Measurements from ENCODE around the gene MRAS.

MRAS gene

DNA sequence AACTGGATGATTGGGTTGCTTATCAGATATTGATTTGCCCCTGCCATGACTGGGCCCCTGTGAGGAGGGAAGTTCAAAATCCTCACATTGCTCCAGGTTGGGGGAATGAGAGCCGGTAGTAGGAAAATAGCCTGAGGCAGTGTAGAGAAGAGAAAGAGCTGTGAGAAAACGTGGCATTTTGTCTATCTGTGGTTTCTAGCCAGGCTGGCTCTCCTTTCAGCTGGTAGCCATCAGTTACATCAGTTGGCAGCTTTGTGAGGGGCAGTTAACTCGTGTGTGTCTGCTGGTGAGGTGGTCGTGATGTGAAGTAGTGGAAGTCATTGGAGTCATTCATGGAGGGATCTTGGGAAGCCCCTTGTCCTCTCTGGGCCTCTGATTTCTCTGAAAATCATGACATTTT lies 91.3 kb downstream of the MRAS start:
- no peak for DNase-seq
- H3K4me3 Mint-ChIP-seq = no peak overlapping the region

DNA sequence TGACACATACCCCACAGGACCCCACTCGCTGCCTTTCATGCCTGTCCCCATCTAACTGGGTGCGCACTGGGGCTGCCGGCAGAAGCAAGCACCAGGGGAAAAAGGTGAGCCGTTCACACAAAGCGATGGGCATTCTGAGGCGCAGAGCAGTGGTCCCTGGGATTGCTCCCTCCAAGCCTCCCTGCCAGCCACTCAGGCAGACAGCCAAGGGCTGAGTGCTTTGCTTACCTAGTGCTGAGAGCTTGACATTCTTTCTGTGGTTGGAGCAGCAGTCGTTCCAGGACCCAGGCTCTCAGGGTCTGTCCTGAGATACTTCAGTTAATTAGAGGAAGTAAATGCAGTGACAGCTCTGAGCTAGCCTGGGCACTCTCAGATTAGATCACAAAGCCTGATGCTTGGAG lies 91.7 kb downstream of the MRAS start:
- ATAC-seq (replicated peaks) (no peak), DNase-seq (no peak)
- peaks cover 18 to 43% of the 10 kb centered on the region in 2 donors for H3K27me3 Mint-ChIP-seq
- no peak overlapping the region for H3K4me3 Mint-ChIP-seq
- no peaks in the 10 kb centered on the region for H3K9me3 Mint-ChIP-seq
- no peaks in the 10 kb centered on the region for H3K36me3 Mint-ChIP-seq
- H3K27ac Mint-ChIP-seq = no peak overlapping the region
- peaks cover 0 to 4% of the 10 kb centered on the region in 2 donors for H3K4me1 Mint-ChIP-seq

More for the DNA sequence above, 91.3 kb downstream of the MRAS start:
- H3K4me1 Mint-ChIP-seq = peaks cover 0 to 4% of the 10 kb centered on the region in 2 donors
- H3K27me3 Mint-ChIP-seq = peaks cover 18 to 44% of the 10 kb centered on the region in 2 donors
- no peak for ATAC-seq (replicated peaks)
- no peaks in the 10 kb centered on the region for H3K9me3 Mint-ChIP-seq
- H3K27ac Mint-ChIP-seq = no peak overlapping the region
- no peaks in the 10 kb centered on the region for H3K36me3 Mint-ChIP-seq

DNA sequence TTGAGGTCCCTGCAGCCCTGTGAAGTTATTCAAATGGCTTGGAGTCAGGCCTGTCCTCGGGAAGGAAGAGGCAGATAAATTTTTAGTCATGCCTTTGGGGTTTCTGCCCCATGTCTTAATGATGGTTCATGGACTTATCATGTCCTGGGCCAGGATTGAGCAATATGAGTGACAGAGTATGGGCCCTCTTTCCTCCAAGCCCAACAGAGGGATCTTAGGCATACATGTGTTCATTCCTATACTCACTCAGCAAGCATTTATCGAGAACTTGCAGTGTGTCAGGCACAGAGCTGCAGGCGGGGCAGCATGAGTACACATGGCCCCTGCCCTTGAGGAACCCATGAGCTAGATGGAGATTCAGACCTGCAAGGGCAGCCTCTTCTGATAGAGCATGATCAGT lies 92.2 kb downstream of the MRAS start:
- H3K27me3 Mint-ChIP-seq = peaks cover 18 to 42% of the 10 kb centered on the region in 2 donors
- H3K4me3 Mint-ChIP-seq = no peak overlapping the region
- H3K9me3 Mint-ChIP-seq = no peaks in the 10 kb centered on the region
- ATAC-seq (replicated peaks) (no peak), DNase-seq (no peak)
- H3K27ac Mint-ChIP-seq = no peak overlapping the region
- no peaks in the 10 kb centered on the region for H3K36me3 Mint-ChIP-seq
- peaks cover 0 to 4% of the 10 kb centered on the region in 2 donors for H3K4me1 Mint-ChIP-seq

DNA sequence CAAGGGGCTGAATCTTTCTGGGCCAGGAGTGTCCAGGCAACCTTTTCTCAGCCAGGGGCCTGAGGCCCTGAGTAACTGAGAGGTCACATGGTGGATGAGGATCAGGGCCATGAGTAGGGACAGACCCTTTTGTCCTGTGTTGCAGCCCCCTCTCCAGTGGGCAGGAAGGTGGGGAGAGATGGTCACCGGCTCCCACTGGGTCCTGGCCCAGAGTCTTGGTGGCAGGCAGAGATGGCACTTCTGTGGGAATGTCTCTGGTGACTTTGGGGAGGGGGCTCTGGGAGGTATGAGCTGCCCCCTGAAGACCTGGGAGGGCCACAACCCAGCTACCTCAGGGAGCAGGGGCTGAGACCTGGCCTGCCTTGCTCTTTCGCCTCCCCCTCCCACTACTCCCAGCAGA lies 92.9 kb downstream of the MRAS start:
- Mint-ChIP-seq H3K4me1 (no peaks in the 10 kb centered on the region), H3K27ac (no peak overlapping the region), H3K4me3 (no peak overlapping the region), H3K27me3 (peaks cover 14 to 35% of the 10 kb centered on the region in 2 donors), H3K36me3 (no peaks in the 10 kb centered on the region), H3K9me3 (no peaks in the 10 kb centered on the region)
- no peak for ATAC-seq (replicated peaks)
- no peak for DNase-seq

DNA sequence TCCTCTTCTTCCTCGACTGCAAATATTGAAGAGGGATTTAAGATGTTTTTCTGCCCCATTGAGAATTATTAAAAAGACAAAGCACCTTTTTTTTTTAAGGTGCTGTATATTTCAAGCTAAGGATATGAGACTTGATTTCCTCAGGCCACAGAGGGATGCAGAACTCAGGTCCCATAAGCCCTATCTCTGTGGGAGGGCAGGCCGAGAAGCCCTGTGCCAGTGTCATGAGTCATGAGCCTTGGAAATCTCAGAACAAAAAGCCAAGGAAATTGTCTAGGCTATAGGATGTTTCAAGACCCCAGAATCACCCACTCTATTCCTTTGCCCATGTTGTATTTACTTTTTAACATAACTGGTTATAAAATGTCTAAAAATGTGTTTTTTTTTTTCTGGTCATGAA lies 93.4 kb downstream of the MRAS start:
- no peak overlapping the region for H3K27ac Mint-ChIP-seq
- no peak overlapping the region for H3K4me3 Mint-ChIP-seq
- H3K36me3 Mint-ChIP-seq = no peaks in the 10 kb centered on the region
- no peaks in the 10 kb centered on the region for H3K4me1 Mint-ChIP-seq
- H3K9me3 Mint-ChIP-seq = no peaks in the 10 kb centered on the region
- DNase-seq (no peak), ATAC-seq (replicated peaks) (no peak)
- peaks cover 10 to 30% of the 10 kb centered on the region in 2 donors for H3K27me3 Mint-ChIP-seq

DNA sequence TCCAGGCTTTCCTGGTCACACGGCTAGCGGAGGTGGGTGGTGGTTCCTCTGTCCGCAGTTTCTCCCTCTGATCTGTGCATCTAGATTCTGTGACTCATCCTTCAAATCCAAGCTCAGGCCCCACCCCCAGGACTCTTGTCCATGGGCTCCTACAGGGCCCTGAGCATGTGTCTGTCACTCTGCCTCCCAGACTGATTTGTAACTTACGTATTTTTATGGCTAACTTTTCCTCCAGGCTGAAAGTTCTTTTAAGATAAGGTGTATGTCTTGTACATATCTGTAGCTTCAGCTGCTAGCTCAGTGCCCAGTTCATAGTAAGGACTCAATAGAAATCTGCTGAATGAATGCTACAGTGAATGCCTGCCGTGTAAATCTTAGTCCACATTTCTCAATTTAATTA lies 94.1 kb downstream of the MRAS start:
- ATAC-seq (replicated peaks) = no peak
- Mint-ChIP-seq H3K27ac (no peak overlapping the region), H3K4me1 (no peaks in the 10 kb centered on the region), H3K9me3 (no peaks in the 10 kb centered on the region), H3K4me3 (no peak overlapping the region), H3K27me3 (peaks cover 4 to 23% of the 10 kb centered on the region in 2 donors), H3K36me3 (no peaks in the 10 kb centered on the region)
- DNase-seq = no peak

DNA sequence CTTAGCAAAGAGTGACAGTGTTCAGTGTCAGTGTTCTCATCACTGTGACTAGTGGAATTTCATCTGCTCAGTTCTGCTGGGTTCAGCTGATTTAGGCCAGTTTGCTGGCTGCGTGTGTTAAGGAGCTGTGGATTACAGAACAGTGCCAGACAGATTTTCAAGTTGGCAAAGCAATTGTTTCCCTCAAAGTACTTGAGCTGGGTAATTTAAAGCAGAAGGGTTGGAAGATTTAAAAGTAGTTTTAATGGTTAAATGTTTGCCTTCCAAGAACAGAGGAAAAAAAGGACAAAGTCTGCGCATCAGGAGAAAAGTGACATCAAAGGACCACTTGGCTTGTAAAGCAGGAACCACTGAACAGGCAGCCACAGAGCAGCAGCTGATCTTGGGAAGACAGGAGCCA lies 94.7 kb downstream of the MRAS start:
- H3K9me3 Mint-ChIP-seq = no peaks in the 10 kb centered on the region
- no peaks in the 10 kb centered on the region for H3K36me3 Mint-ChIP-seq
- ATAC-seq (replicated peaks) (no peak), DNase-seq (no peak)
- H3K27me3 Mint-ChIP-seq = peaks cover 0 to 19% of the 10 kb centered on the region in 2 donors
- H3K27ac Mint-ChIP-seq = no peak overlapping the region
- H3K4me1 Mint-ChIP-seq = no peaks in the 10 kb centered on the region
- H3K4me3 Mint-ChIP-seq = no peak overlapping the region

DNA sequence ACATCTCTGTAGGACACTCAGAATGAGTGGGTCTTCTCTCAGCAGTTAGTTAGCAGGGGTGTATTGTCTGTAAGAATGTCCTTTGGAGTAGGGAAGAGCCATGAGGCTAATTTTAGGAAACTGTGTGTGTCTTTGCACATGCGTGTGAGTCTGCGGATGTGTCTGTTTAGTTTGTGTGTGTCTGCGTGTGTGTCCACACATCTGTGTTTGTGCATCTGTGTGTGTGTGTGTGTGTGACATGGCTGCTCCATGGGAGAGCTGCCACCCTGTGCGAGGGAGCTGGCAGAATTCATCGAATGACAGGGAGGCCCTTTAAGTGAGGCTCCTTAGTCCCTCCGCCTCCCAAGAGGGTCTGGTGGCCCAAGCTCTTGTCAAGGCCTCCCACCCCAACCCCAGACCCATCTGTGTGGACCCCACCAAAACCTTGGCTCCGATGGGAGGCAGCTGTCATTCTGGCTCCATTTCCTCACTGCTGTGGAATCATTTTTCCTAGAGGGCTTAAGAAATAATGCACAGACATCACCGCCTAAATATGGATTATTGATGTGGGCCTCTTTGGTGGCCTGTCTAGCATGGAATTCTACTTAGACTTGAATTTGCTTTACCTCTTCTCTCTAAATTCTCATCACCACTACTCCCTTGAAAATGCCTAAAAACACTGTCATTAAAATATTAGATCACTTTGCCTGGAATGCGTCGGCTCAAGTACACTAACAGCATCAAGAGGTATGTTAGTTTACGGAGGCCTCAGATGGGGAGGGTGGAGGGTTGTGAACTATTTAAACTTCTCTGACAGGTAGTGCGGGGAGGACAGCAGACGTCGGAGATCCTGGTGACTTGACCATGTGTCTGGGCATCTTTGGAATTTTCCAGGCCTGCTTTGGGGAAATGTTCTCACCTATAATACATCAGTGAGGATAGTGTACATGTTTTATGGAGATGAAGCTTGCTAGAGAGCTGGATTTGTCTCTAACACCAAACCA lies 95.4 kb downstream of the MRAS start:
- DNase-seq (no peak), ATAC-seq (replicated peaks) (no peak)
- H3K9me3 Mint-ChIP-seq = no peaks in the 10 kb centered on the region
- H3K27me3 Mint-ChIP-seq = peaks cover 0 to 12% of the 10 kb centered on the region in 2 donors
- H3K4me3 Mint-ChIP-seq = no peak overlapping the region
- no peaks in the 10 kb centered on the region for H3K36me3 Mint-ChIP-seq
- no peak overlapping the region for H3K27ac Mint-ChIP-seq
- H3K4me1 Mint-ChIP-seq = no peaks in the 10 kb centered on the region

DNA sequence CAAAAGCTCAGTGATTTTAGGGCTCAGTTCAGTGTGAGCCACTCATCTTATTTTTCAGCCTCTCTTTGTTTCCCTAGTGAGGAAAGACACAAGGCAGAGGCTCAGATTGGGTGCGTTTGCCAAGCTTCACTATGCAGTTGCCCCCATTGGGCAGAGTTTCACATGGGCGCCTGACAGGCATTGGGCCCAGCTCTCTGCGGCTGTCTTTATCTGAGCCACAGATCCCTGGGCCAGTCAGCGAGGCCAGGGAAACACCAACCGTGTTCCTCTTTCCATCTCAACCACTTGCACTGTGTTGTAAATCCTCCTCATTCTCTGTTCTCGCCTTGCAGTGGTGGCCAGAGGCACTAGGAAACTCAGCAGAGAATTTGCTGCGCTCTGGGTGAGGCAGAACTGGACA lies 96.9 kb downstream of the MRAS start:
- Mint-ChIP-seq H3K4me1 (no peaks in the 10 kb centered on the region), H3K9me3 (no peaks in the 10 kb centered on the region), H3K36me3 (no peaks in the 10 kb centered on the region), H3K4me3 (no peak overlapping the region), H3K27ac (no peak overlapping the region), H3K27me3 (peaks cover 0 to 5% of the 10 kb centered on the region in 2 donors)
- ATAC-seq (replicated peaks) = no peak
- DNase-seq = no peak

DNA sequence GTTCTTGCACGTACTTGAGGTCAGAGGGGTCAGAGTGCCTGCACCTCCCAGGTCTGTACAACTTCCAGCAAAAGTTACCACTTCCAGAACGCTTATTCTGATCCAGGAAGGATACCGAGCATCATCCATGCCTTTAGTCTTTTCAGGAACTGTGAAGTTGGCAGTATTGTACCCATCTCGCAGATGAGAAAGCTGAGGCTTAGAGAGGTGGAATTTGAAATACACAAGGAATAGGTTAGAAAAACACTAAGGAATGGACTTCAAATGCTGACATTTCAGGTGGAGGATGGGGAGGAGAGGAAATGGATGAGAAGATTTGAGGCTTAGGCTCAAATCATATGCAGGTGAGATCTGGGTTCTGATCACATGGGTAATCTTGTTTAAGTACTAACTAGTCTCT lies 97.3 kb downstream of the MRAS start:
- Mint-ChIP-seq H3K36me3 (no peaks in the 10 kb centered on the region), H3K9me3 (no peaks in the 10 kb centered on the region), H3K27me3 (peaks cover 0 to 5% of the 10 kb centered on the region in 2 donors), H3K27ac (no peak overlapping the region), H3K4me3 (no peak overlapping the region), H3K4me1 (no peaks in the 10 kb centered on the region)
- DNase-seq (no peak), ATAC-seq (replicated peaks) (no peak)

DNA sequence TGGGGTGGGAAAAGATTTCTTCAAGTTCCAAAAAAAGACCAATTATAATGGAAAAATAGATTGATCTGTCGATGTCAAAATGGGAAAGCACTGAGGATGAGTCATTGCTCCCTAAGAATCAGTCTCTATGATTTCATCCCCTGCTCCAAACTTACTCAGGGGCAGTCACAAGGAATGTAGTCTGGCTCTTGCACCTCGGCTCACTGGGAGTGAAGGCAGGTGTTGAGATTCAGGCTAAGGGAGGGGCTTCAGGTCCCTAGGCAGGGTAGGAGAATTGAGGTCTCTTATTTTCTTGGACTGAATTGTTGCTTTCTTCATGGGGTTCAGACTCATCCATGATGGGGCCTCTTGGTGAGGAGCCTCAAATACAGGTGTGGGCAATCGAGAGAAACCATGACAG lies 100.3 kb downstream of the MRAS start:
- no peak for ATAC-seq (replicated peaks)
- Mint-ChIP-seq H3K4me3 (no peak overlapping the region), H3K27me3 (peaks cover 0 to 18% of the 10 kb centered on the region in 2 donors), H3K4me1 (no peaks in the 10 kb centered on the region), H3K27ac (no peak overlapping the region), H3K9me3 (no peaks in the 10 kb centered on the region), H3K36me3 (no peaks in the 10 kb centered on the region)
- no peak for DNase-seq

DNA sequence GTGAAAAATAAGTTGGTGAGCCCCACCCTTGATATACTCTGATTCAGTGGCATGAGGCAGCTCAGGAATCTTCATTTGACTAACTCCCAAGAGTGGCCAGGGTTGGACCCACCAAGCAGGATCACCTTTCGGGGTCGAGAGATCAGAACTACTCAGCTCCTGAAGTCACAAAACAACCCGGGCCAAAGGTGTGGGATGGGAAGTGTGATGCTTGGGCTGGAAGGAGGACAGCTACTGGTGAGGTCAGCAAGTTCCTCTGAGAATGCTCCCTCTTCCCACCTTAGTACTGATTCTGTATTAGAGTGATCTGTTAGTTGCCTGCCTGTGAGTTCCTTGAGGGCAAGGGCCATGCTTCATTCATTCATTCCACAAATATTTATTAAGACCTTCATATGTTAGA lies 101.1 kb downstream of the MRAS start:
- no peak overlapping the region for H3K27ac Mint-ChIP-seq
- no peaks in the 10 kb centered on the region for H3K36me3 Mint-ChIP-seq
- no peaks in the 10 kb centered on the region for H3K9me3 Mint-ChIP-seq
- H3K4me1 Mint-ChIP-seq = no peaks in the 10 kb centered on the region
- ATAC-seq (replicated peaks) (no peak), DNase-seq (no peak)
- H3K27me3 Mint-ChIP-seq = peaks cover 0 to 20% of the 10 kb centered on the region in 2 donors
- no peak overlapping the region for H3K4me3 Mint-ChIP-seq

DNA sequence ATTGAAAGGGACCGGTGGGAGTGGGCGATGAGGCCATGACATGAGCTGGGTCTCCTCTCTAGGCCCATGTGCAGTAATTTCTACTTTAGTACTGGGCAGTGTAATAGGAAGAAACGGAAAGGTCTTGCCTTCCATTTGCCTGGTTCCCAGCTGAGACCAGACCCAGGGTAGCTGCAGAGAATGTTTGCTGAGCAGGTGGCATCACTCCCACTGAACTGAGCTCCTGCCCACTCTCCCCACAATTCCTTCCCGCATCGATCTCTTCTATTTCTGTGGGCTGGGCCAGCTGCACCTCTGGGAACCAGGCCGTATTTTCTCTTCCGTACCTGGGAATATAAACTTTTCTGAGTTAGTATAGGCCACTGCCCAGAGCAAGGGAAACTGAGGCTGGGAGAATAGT lies 101.8 kb downstream of the MRAS start:
- Mint-ChIP-seq H3K27me3 (peaks cover 4 to 27% of the 10 kb centered on the region in 2 donors), H3K36me3 (no peaks in the 10 kb centered on the region), H3K27ac (no peak overlapping the region), H3K4me3 (no peak overlapping the region), H3K9me3 (no peaks in the 10 kb centered on the region), H3K4me1 (no peaks in the 10 kb centered on the region)
- no peak for ATAC-seq (replicated peaks)
- DNase-seq = no peak

DNA sequence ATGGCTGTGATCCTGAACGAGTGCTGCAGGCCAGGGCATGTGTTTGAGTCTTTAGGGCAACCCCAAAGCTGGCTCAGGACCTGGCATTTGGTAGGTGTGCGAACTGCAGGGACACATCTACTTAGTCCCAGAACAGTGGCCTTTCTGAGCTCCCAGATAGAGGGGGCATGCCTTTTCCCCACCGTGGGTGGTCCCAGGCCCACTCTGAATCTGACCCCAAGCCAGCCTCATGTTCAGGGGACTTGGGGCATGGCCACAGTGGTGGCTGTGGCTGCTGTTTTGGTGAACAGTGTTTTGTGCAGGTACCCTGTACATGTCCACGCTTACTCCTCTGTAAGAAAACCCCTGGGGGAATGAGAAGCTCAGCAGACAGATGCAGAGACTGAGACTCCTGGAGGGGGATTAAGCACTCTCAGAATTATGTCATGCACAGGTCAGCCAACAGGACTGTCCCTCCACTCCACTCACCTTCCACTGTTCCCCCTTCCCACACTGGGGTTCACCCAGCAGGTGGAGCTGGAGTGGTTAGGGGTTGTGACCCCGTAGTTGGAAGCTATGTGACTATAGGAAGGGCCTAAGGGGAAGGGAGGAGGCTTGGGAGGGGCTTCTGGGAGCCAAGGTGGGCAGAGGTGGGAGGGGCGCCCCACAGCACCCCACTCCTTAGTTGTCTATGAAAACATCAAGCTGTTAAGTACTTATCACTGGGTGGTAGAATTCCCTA lies 102.5 kb downstream of the MRAS start:
- no peaks in the 10 kb centered on the region for H3K36me3 Mint-ChIP-seq
- peaks cover 10 to 34% of the 10 kb centered on the region in 2 donors for H3K27me3 Mint-ChIP-seq
- no peaks in the 10 kb centered on the region for H3K4me1 Mint-ChIP-seq

More for the DNA sequence above, 102.5 kb downstream of the MRAS start:
- no peak overlapping the region for H3K4me3 Mint-ChIP-seq
- ATAC-seq (replicated peaks) = no peak
- DNase-seq = no peak
- no peaks in the 10 kb centered on the region for H3K9me3 Mint-ChIP-seq
- H3K27ac Mint-ChIP-seq = no peak overlapping the region
